NCI-H526 treated with DMSO at 0.1 percent for 48 hours (cell line): ENCODE results near the gene CLSTN2.

Source experiments
- DNase-seq: peaks from one replicate; lab custom pipeline; 2025; lab: John Stamatoyannopoulos, UW

The CLSTN2 gene

GRCh38 chr3:140501770-140502364 lies 566.9 kb downstream of the CLSTN2 start:
- no peak for DNase-seq

GRCh38 chr3:140505213-140505612 lies 570.2 kb downstream of the CLSTN2 start:
- DNase-seq: no peak

GRCh38 chr3:140505876-140506275 lies 570.9 kb downstream of the CLSTN2 start:
- DNase-seq: no peak

GRCh38 chr3:140508550-140508949 lies 573.6 kb downstream of the CLSTN2 start:
- no peak for DNase-seq

GRCh38 chr3:140509534-140509933 lies 574.5 kb downstream of the CLSTN2 start:
- peak; percentile 34 for DNase-seq

- no peak for DNase-seq
Measured at GRCh38 chr3:140510303-140510861, 575.4 kb downstream of the CLSTN2 start.

- no peak for DNase-seq
Measured at GRCh38 chr3:140521751-140522445, 586.9 kb downstream of the CLSTN2 start.

GRCh38 chr3:140522653-140523380 lies 587.8 kb downstream of the CLSTN2 start:
- no peak for DNase-seq

- DNase-seq: no peak
Measured at GRCh38 chr3:140523600-140523999, 588.6 kb downstream of the CLSTN2 start.

GRCh38 chr3:140527156-140527555 lies 592.2 kb downstream of the CLSTN2 start:
- DNase-seq: no peak

GRCh38 chr3:140529096-140529495 lies 594.1 kb downstream of the CLSTN2 start:
- DNase-seq: no peak

- no peak for DNase-seq
Measured at GRCh38 chr3:140529558-140529957, 594.6 kb downstream of the CLSTN2 start.

- no peak for DNase-seq
Measured at GRCh38 chr3:140530131-140530530, 595.1 kb downstream of the CLSTN2 start.

- no peak for DNase-seq
Measured at GRCh38 chr3:140530603-140531002, 595.6 kb downstream of the CLSTN2 start.

- no peak for DNase-seq
Measured at GRCh38 chr3:140532793-140533330, 597.9 kb downstream of the CLSTN2 start.

- DNase-seq: no peak
Measured at GRCh38 chr3:140536926-140537726, 602.1 kb downstream of the CLSTN2 start.

- no peak for DNase-seq
Measured at GRCh38 chr3:140537727-140538082, 602.7 kb downstream of the CLSTN2 start.

- no peak for DNase-seq
Measured at GRCh38 chr3:140540262-140540661, 605.3 kb downstream of the CLSTN2 start.

GRCh38 chr3:140541975-140542653 lies 607.1 kb downstream of the CLSTN2 start:
- DNase-seq: no peak

- DNase-seq: no peak
Measured at GRCh38 chr3:140545197-140545596, 610.2 kb downstream of the CLSTN2 start.

- peak; percentile 34 for DNase-seq
Measured at GRCh38 chr3:140545756-140546155, 610.8 kb downstream of the CLSTN2 start.
